ENCODE results near the gene HOXD8. TPM values are rescaled to one million over a fixed set of nuclear protein-coding genes. Genes with fewer than 3 reads are reported as not detected.

HOXD8 gene
- total and polyA plus RNA-seq, 9 of the 15 experiments (the other 6 are each of a cell fraction or from before 2014, with no cell fraction given): 0.04 to 0.15 TPM; not detected in 7

GRCh38 chr2:176089843-176090395 is 39.6 kb upstream of the HOXD8 start:
- Histone ChIP-seq H3K4me1 (replicated peaks in 1 of 2; ENCODE audit: control insufficient read depth in 2 of 2, insufficient read depth in 2 of 2, low read length in 2 of 2) (peaks cover 0 to 27% of the 10 kb centered on the region in 2 experiments; a peak in 2 of 5 replicates), H2AFZ (ENCODE audit: low read depth, low read length) (no peak overlapping the region), H3K9ac (ENCODE audit: insufficient read depth in 1 of 2, low read depth in 2 of 2, low read length in 2 of 2) (no peak overlapping the region), H4K20me1 (replicated peaks; ENCODE audit: control insufficient read depth, insufficient read depth, low read length) (peaks cover 9% of the 10 kb centered on the region; the same call in 1 of the 2 replicates), H3K27ac (ENCODE audit: extremely low read depth, low read depth, low read length) (no peak overlapping the region), H3K9me3 (replicated peaks; ENCODE audit: control insufficient read depth, insufficient read depth, low read depth, low read length) (no peaks in the 10 kb centered on the region; the same call in 1 of the 2 replicates), H3K27me3 (ENCODE audit: control insufficient read depth in 2 of 2, insufficient read depth in 2 of 2, low read length in 2 of 2) (peaks cover 70 to 84% of the 10 kb centered on the region in 2 experiments), H3K4me2 (ENCODE audit: insufficient read depth, low read length) (no peak overlapping the region), H3K9me1 (ENCODE audit: control insufficient read depth, insufficient read depth, low read length) (no peaks in the 10 kb centered on the region), H3K79me2 (ENCODE audit: control insufficient read depth, insufficient read depth, low read length) (no peaks in the 10 kb centered on the region), H3K36me3 (ENCODE audit: control insufficient read depth, insufficient read depth, low read length) (no peaks in the 10 kb centered on the region), H3K4me3 (no peak overlapping the region)
- ChIA-PET POLR2A (no interaction called here), CTCF (ENCODE audit: low intra/inter-chr PET ratio) (interaction anchor here (0.7 kb wide), 1 partner anchor 10 kb away, joined by 4 read pairs; no protein-coding TSS in a partner anchor)
- DNase-seq (ENCODE audit: extremely low read depth in 1 of 4, low spot score in 3 of 4) (no peak), FAIRE-seq (no peak), ATAC-seq (no peak)
- intact Hi-C loops (cut with micrococcal nuclease): no loop called here
- TF ChIP-seq RBM22 (IDR thresholded peaks at IDR 0.05; ENCODE audit: low read depth, low read length, poor library complexity, severe bottlenecking): no peak
- TF ChIP-seq ZNF766 (CRISPR knock-in tag; conservative IDR thresholded peaks at IDR 0.05): no peak
- TF ChIP-seq MLLT1 (IDR thresholded peaks at IDR 0.05): no peak
- no peak for TF ChIP-seq FOXJ2 (tag; IDR thresholded peaks at IDR 0.05)
- TF ChIP-seq FIP1L1 (IDR thresholded peaks at IDR 0.05; ENCODE audit: low read depth, low read length, poor library complexity, severe bottlenecking): no peak
- TF ChIP-seq NCOA4 (IDR thresholded peaks at IDR 0.05; ENCODE audit: partially characterized antibody): no peak
- TF ChIP-seq, protein P1, sequence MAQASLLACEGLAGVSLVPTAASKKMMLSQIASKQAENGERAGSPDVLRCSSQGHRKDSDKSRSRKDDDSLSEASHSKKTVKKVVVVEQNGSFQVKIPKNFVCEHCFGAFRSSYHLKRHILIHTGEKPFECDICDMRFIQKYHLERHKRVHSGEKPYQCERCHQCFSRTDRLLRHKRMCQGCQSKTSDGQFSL (CRISPR knock-in tag; IDR thresholded peaks at IDR 0.05): no peak
- TF ChIP-seq, protein P1 (tag; IDR thresholded peaks at IDR 0.05): no peak
- no peak for TF ChIP-seq TARDBP (IDR thresholded peaks at IDR 0.05)
- TF ChIP-seq ZMIZ1 (IDR thresholded peaks at IDR 0.05; ENCODE audit: low read depth in 2 of 2, low read length in 2 of 2): no peak
- TF ChIP-seq ZNF830 (CRISPR knock-in tag; IDR thresholded peaks at IDR 0.05): no peak
- no peak for TF ChIP-seq ZNF699 (CRISPR knock-in tag; IDR thresholded peaks at IDR 0.05; ENCODE audit: insufficient replicate concordance)
- TF ChIP-seq ZNF282 (CRISPR knock-in tag; IDR thresholded peaks at IDR 0.05): no peak
- TF ChIP-seq NBN (IDR thresholded peaks at IDR 0.05; ENCODE audit: low read depth): no peak
- no peak for TF ChIP-seq CBX2 (IDR thresholded peaks at IDR 0.05; ENCODE audit: insufficient read depth, low read length, poor library complexity, severe bottlenecking)
- TF ChIP-seq ARID2 (IDR thresholded peaks at IDR 0.05): no peak
- no peak for TF ChIP-seq TGIF2 (CRISPR knock-in tag; IDR thresholded peaks at IDR 0.05)
- no TSS peak for BruUV-seq (replicated peaks)
- in situ Hi-C loops (cut with MboI): loop anchor here (10.0 to 25.0 kb wide), 2 partner anchors 665 to 1053 kb away; no protein-coding TSS in a partner anchor

Data from K562 (cell line).